Epithelial cell of esophagus (primary cell): ENCODE results near the gene TMCO4.

ENCODE experiments used
- DNase-seq: peaks from one replicate; pipeline ENCODE4 v3.0.0; 2010; ENCODE audit warnings: low read depth
- H3K4me3 ChIP-seq: 2 replicates; pipeline ENCODE4 v1.5.1; 2011; ENCODE audit warnings: mild to moderate bottlenecking, low read length, control low read depth
- TF ChIP-seq, protein P1 (sequence below): IDR thresholded peaks from 2 replicates; pipeline ENCODE4 v1.5.1; 2011; ENCODE audit warnings: low read depth, mild to moderate bottlenecking, low read length, control low read depth, inconsistent platforms; ENCODE audit not compliant: insufficient read depth; ENCODE audit errors: missing control alignments

TMCO4 gene

DNA sequence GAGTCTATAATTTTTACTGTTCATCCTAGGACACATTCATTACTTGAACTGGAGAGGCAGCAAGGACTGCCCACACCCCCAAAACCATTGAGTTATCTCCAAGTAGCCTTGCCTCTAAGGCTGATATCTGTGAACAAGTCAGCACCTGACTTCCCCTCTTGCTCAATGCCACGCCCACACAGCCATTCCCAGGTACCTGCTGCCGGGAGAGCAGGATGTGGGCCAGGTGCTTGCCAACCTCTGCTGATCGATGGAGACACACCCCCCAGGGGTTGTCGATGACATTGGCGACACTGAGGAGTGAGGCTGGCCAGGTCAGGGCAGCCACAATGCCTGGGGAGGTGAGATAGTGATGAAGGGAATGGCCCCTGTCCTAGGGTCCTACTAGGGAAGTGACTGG is 60.1 kb downstream of the TMCO4 start:
- TF ChIP-seq, protein P1, sequence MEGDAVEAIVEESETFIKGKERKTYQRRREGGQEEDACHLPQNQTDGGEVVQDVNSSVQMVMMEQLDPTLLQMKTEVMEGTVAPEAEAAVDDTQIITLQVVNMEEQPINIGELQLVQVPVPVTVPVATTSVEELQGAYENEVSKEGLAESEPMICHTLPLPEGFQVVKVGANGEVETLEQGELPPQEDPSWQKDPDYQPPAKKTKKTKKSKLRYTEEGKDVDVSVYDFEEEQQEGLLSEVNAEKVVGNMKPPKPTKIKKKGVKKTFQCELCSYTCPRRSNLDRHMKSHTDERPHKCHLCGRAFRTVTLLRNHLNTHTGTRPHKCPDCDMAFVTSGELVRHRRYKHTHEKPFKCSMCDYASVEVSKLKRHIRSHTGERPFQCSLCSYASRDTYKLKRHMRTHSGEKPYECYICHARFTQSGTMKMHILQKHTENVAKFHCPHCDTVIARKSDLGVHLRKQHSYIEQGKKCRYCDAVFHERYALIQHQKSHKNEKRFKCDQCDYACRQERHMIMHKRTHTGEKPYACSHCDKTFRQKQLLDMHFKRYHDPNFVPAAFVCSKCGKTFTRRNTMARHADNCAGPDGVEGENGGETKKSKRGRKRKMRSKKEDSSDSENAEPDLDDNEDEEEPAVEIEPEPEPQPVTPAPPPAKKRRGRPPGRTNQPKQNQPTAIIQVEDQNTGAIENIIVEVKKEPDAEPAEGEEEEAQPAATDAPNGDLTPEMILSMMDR = no peak
- no peak overlapping the region for H3K4me3 ChIP-seq
- peak; percentile 82 for DNase-seq

GRCh38 chr1:19738669-19739068 is 61.0 kb downstream of the TMCO4 start:
- no peak for DNase-seq
- no peak overlapping the region for H3K4me3 ChIP-seq
- TF ChIP-seq, protein P1 = no peak

GRCh38 chr1:19738076-19738475 is 61.6 kb downstream of the TMCO4 start:
- no peak for DNase-seq
- TF ChIP-seq, protein P1 = no peak
- H3K4me3 ChIP-seq = no peak overlapping the region

- peak; percentile 73 for DNase-seq
- H3K4me3 ChIP-seq = no peak overlapping the region
- TF ChIP-seq, protein P1 = peak; percentile 40
Measured at GRCh38 chr1:19737104-19737825, 62.5 kb downstream of the TMCO4 start.

GRCh38 chr1:19735440-19736127 is 64.1 kb downstream of the TMCO4 start:
- TF ChIP-seq, protein P1 = no peak
- DNase-seq = no peak
- H3K4me3 ChIP-seq = no peak overlapping the region

GRCh38 chr1:19734472-19734999 is 65.2 kb downstream of the TMCO4 start:
- no peak for DNase-seq
- TF ChIP-seq, protein P1 = no peak
- no peak overlapping the region for H3K4me3 ChIP-seq
